HCEC 1CT (cell line): ENCODE results near the gene DNAJA4.
A peak's percentile ranks its signal among the peaks of the same experiment; 100 is the strongest.

Source experiments
- DNase-seq: peaks from one replicate; pipeline ENCODE4 v3.0.0-alpha.2; 2017

The DNAJA4 gene

DNA sequence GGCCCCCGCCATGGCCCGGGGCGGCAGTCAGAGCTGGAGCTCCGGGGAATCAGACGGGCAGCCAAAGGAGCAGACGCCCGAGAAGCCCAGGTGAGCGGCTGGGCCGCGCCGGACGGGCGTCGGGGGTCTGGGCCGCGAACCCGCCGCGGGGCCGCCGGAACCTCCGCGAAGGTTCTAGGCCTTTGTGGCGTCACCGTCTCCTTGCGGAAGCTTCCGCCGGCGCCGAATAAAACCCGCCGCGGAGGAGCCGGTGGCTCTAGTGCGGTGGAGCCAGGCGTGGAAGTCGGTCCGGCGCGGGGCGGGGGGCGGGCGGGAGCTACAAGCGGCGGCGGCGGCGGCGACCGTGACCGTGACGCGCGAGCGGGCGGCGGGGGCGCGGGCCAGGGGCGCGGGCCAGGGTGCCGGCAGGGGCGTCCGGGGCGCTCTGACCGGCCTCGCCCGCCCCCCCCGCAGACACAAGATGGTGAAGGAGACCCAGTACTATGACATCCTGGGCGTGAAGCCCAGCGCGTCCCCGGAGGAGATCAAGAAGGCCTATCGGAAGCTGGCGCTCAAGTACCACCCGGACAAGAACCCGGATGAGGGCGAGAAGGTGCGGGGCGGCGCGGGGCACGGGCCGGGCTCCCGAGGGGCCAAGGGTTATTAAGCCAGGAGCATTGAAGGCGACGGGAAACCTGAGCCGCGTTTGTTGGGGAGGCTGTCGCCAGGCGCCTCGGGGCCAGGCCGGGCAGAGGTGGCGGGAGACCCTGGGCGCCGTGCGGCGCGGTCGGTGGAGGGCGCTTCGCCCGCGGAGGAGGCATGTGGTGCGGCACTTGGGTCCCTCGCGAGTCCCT, at the start of gene DNAJA4:
DNAJA4 (plus strand) TSS at position 259 of the 833 bp plus-strand sequence; CDS start at position 461, 202 bp downstream.
- DNase-seq = no peak

DNA sequence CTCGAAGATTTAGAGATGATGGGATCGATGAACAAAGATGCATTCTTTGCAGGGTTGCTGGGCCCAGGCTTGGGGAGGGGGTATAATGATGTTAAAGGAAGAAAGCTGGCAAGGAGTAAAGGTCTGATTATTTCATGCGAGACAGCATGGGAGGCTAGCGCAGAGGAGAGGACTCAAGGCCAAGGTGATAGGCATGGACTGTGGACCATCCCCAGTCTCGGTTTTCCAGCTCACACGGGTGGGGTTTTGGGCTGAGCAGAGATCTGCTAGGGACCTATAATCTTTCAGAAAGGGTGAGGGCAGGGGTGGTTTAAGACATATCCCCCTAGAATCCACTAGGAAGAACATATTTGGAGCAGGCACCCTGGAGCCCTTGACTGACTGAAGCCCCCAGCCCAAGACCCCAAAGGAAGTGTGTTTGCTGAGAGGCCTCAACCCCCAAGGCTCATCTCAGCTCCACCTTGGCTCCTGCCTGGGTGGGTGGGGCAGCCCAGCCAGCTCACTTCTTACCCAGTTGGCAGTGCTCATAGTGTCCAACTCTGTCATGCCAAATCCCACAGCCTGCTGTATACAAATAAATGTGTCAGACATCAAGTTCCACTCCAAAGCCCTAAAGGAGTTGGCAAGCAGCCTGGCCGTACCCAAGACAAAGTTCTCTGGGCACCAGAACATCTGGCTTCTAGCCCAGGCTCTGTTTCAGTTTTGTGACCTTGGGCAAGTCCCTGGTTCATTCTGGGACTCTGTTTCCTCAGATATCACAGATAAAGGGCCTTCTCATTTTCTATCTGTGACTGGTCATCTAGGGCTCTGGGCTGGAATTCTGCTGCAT, 47.9 kb upstream of the DNAJA4 start:
- DNase-seq = no peak

DNA sequence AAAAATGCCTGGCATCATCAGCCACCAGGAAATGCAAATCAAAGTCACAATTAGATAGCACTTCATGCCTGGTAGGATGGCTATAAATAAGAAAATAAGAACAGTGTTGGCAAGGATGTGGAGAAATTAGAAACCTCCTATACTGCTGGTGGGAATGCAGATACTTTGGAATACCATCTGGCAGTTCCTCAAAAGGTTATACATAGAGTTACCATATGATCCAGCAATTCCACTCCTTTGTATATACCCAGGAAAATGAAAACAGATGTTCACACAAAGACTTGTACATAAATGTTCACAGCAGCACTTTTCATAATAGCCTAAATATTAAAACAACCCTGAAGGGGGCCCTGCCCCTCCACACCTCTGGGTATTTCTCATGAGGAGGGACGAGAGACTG, 43.6 kb upstream of the DNAJA4 start:
- DNase-seq = no peak

DNA sequence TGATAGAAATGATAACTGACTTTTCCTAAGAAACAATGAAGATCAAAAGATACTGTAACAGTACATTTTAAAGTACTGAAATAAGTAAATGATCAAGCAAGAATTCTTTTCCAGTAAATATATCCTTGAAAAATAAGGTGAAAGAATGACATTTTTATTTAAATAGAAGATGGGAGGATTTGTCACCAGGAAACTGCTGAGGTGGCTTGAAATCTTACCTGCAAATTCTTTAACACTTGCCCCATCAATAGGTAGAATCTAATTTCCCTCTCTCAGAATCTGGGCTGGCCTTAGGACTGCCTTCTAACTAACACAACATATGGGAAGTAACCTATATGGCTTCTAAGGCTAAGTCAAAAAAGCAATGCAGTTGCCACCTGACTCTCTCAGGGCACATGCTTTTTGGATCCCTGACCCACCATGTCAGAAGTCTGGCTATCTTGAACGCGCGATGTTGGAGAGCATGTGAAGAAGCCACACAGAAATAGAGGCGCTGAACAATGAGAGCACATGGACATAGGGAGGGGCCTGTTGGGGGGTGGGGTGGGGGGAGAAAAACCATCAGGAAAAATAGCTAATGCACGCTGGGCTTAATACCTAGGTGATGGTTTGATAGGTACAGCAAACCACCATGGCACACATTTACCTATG, 41.5 kb upstream of the DNAJA4 start:
- no peak for DNase-seq

DNA sequence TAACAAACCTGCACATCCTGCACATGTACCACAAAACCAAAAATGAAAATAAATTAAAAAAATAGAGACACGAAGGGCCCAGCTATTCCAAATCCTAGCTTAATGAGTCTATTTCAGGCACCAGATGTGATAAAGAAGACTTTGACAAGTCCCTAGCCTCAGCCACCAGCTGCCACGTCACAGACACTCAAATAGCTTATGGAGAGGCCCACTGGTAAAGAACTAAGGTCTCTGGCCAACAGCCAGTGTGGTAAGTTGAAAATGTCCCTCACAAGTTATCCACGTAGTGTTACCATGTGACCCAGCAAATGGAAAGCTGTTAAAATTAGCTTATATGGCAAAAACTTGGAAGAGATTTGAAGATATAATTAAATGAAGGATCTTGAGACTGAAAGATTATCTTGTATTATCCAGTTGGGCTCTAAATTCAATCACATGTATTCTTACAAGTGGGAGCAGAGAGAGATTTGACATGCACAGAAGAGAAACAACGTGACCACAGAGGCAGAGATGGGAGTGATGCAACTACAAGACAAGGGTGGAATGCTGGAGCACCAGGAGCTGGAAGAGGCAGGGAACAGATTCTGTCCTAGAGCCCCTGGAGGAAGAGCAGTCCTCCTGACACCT, 40.9 kb upstream of the DNAJA4 start:
- DNase-seq = no peak

DNA sequence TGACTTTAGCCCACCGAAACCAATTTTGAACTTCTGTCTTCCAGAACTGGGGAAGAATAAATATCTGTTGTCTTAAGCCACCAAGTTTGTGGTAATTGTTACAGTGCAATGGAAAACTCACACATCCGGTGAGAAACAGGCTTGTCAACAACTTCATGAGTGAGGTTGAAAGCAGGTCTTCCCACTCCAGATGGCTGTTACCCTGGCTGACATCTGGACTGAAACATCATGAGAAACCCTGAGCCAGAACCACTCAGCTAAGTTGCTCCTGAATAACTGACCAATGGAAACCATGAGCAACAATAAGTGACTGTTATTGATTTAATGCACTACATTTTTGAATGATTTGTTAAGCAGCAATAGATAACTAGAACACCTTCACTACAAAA, 40.3 kb upstream of the DNAJA4 start:
- DNase-seq = no peak

DNA sequence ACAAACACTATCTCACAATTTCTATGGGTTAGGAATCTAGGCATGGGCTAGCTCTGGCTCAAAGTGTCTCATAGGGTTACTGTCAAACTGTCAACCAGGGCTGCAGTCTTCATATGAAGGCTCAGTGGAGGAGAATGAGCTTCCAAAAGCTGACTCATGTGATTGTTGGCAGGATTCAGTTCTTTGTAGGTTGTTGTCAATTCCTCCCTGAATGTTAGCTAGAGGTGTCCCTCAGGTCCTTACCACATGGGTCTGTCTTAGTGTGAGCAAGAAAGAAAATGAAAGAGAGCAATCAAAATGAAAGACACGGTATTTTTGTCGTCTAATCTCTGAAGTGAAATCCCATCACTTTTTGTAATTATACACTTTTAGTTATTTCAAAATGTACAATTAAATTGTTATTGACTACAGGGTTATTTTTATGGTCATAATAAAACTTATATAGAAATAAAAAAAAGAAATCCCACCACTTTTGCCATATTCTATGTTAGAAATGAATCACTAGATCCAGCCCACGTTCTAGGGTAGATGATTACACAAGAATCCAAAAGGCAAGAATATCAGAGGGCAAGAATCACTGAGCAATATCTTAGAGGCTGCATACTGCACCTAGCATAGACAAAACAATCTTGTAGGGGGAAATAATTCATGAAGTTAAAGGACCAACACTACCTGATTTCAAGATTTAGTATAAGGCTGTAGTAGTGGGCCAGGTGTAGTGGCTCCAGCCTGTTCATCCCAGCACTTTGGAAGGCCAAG, 38.4 kb upstream of the DNAJA4 start:
- DNase-seq = no peak

DNA sequence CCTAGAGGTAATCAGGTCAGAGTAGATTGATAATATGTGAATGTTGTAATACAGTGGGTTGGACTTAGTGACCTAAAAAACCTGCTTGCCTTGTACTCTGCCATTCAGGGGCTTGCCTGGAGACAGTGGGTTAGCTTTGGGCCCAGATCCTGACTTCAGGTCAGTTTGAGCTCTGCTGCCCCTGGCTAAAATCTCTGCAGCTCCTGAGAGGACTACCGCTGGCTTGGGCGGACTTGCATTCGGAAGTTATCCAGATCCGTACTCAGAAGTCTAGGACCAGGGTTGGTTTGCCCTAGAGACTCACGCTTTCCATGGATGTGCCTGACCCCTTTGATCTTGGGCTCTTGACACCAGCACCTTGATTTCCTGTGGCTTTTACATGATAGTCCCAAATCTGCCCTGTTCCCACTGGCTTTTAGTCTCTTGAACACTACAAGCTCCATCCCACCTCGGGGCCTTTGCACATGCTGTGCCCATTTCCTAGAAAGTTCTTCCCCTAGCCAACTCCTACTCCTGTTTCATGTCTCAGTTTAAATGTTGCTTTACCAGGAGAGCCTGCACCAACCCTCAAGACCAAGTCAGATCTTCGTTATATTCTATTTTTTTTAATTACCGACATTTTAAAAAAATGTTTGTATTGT, 35.9 kb upstream of the DNAJA4 start:
- DNase-seq = no peak

DNA sequence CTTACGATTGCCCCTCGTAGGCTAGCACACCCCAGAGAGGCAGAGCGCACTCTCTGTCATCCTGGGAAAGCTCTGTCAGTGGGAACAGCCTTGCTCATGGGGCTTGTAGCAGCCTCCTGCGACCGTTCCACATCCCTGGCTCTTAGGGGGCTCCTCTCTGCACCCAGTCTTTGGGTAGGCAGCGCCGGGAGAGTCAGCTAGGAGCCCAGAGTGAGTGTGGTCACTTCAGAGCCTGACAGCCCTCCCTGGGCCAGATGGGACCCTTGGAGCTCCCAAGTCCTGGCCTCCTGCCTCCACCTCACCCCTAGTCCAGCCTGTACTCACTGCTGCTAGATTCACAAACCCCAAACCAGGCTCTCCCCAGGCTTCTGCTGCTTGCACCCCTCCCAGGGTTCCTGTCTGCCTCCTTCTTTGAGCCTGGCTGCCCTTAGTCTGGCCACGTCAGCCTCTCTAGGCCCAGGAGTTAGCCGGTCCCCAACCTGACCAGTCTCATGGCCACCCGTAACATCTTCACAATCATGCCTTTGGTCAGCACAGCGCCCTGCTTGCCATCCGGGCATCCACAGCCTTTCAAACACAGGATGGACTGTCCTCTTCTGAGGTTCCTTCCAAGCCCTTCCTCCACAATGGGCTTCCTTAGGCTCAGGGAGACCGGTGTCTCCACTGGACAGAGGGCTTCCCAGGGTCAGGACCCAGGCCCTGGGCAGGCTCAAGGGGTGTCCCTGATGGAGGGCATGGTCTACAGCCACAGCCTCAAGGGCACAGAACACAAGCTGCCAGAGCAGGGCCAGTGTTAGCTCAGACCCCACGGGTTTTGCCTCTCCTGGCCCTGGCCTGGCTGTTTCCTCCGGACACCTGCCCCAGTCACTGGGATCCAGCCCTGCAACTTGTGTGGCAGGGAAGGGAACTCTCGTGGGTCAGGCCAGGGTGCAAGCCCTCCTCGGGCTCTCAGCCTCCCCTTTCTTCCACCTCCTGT, 34.6 kb upstream of the DNAJA4 start:
- no peak for DNase-seq

DNA sequence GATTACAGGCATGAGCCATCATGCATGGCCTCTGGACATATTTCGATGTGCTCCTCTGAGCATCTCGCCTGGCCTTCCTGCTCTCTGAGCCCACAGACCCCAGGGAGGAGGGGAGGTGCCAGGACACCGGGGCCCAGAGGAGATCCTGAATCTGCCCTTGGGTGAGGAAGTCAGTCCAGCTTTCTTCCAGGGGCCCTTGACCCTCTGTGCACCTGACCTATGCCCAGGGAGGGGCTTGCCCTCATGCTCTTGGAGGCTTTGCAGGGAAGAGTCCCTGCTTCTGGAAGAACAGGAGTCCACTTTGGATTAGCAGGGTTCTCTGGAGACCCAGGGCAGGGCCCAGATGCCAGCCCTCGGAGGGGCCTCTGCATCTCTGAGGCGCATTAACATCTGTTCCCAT, 31.4 kb upstream of the DNAJA4 start:
- no peak for DNase-seq

DNA sequence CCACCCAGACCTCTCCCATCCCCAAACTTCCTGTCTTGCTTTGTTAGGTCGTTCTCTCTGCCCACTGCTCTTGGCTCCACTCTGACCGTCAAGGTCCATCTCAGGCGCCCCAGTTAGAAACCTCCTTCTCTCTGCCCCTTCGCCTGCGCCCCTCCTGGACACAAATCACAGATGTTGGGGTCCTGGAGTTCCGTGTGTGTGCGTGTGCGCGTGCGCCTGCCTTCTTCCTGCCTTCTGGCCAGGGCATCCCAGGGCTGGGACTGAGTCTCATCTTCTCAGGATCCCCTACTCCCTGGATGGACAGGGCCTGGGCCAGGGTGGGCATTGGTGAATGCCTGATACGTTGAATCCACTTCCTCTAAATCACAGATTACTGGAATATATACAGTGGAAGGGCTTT, 30.9 kb upstream of the DNAJA4 start:
- DNase-seq = no peak

DNA sequence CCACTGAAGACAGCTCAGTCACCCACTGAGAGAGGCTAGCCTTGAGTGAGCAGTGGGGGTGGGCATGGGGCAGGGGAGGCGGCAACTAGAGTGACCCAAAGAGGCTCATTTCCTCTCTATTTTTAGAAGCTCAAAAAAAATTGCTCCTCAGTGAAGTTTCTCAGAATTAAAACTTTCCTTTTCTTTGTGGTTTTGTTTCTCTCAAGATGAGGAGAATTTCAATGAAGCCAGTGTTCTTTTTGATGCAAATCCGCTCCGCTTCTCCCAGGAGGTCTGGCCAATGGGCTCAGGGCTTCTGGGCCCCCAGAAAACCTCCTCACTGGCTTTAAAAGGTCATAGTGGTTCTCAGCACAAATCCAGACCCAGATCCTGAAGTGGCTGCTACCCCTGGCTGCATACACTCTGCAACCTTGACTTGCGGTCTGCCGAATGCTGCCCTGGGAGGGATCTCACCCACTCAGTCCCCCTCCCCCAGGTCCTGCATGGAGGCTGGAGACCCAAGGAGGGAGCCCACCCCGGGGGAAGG, 29.8 kb upstream of the DNAJA4 start, which contains the start of gene ACSBG1:
ACSBG1 (minus strand) TSS at position 51 of the 526 bp plus-strand sequence. CDS start 64 bp downstream, outside the sequence.
- DNase-seq = no peak

DNA sequence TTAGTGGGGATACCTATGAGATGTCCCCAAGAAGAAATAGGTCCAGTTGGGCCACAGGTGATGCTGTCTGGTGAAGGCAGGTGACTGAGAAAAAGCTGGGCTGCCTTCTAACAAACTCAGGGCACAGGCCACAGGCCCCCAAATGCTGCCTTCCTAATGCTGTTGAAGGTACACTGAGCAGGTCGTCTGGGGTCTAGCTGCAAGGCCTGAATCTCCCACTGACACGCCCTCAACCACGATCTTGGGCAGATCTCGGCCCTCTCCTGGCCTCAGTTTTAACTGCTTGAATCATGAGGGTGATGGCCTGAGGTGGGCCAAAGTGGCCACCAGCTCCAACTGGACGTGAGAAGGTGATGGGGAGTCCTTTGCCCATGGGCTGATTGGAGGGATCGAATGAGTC, 27.9 kb upstream of the DNAJA4 start:
- no peak for DNase-seq

DNA sequence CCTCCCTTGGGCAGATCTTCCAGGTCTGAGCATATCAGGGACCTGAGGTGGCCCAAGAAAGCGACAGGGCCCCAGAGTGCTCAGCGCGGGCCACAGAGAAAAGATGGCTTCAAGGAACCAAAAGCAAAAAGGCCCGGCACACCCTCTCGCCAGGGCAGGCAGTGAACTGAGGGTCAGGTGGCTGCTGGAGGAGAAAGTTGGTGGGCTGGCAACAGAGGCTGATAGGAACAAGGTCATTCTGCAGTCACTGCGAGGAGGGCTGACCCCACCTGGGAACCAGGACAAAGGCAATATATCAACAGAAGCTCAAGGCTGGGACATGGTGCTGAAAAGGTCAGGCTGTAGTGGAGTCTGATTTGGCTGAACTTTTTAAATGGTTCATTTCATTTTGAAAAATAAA, 27.2 kb upstream of the DNAJA4 start:
- DNase-seq = no peak

DNA sequence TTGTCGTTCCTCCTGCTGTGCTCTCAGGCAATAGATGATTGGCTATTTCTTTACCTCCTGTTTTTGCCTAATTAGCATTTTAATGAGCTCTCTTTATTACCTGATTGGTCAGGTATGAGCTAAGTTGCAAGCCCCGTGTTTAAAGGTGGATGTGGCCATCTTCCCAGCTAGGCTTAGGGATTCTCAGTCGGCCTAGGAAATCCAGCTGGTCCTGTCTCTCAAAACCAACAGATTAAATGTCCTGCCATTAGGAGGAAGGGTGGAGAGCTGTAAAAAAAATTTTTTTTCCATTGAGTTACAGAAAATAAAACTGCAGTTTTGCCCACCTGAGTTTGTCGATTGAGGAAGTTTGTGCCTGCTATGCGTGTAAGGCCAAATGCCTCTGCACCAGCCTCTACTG, 24.6 kb upstream of the DNAJA4 start:
- DNase-seq = no peak

DNA sequence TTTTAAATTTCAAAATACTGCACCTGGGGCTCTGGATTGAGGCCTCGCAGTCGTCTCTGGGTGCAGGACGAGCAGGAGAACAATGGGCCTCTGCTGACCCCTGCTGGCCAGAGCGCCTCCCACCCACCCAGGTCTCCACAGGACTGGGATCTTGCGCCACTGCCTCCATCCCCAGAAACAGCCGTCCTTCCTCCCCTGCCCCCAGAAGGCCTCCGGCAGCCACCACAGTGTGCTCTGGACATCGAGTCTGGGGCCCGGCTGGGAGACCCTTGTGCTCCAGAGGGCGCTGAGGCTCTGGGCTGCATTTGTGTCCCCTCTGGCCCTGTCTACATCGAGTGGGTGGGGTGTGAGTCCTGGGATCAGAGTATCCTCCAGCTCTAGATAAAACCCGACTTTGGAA, 23.3 kb upstream of the DNAJA4 start:
- peak; percentile 58 for DNase-seq

DNA sequence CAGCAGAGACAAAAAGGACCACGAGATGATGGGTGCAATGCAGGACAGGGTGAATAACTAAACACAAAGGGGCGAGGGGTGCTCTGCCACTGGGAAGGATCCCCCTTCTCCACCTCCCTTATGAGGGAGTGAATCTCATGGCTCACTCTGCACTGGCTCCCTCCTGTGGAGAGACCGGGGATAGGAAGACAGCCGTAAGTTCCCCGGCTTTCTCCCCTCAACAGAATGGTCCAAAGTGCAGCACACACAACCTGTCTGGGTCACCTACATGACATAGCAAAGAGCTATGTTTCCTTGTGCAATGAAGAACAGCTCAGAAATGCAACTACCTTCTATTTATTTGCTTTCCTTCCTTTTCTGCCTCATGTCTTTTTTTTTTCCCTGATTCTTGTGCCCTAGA, 22.2 kb upstream of the DNAJA4 start:
- no peak for DNase-seq

DNA sequence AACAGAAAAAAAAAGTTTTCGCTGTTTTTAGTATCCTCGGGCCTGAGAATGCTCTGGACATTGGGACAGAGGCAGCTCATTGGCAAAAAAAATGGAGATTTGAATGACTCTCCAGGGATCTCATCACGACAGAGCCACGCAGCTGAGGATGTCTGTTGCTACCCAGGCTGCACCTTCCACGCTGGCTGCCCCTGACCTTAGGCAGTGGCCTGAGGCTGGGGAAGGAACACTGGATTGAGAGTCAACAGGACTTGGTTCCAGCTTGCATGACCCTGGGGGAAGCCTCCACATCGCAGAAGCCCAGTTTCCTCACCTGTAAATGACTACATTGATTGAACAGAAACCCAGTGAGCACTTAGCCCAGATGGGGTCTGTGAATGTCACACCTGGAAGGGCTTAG, 21.3 kb upstream of the DNAJA4 start:
- no peak for DNase-seq

DNA sequence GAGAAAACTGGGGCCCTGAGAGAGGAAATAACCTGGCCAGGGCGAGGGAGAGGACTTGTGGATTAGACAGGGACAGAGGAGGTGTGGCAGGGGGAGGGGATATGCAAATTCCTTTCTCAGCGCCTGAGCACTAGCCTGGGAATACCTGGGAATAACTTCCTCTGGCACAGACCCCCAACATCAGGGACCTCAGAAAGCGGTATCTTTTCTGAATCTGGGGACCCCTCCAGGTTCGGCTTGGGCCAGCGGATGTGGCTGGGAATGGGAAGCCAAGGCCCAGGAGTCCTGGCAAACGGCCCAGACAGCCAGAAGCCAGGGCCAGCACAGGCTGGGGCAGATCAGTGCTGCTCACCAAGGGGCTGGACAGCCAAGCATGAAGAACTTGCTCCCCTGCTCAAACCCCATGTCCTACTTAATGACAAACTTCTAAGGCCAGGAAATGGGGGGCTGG, 20.8 kb upstream of the DNAJA4 start:
- DNase-seq = no peak

DNA sequence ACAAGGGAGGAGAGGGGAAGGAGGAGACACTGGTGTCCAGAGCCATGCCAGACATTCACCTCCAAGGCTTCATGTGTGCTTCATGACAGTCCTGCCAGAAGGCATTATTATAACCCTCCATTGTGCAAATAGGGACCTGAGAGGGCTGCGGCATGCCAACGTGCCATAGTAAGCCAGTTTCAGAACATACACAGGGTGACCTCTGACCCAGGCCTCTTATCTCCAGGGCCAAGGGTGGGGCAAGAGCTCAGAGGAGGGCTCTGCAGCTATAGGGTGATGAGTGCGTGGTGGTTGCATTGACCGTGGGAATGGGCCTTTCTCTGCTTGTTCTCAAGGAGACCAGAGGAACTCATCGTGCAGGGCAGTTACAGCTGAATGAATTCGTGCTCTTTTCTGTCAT, 20.3 kb upstream of the DNAJA4 start:
- DNase-seq = no peak
